NCI-H526 (cell line): ENCODE measurements around the gene L3HYPDH.
"Not testable (repeated sequence)": the region's sequence is repeated elsewhere in the genome, so short reads cannot be mapped to it uniquely, and the experiment has no call there.

Experiments
- DNase-seq, 2 experiments: peaks; one replicate each; lab custom pipeline; 2025; lab: John Stamatoyannopoulos, UW

L3HYPDH gene

DNA sequence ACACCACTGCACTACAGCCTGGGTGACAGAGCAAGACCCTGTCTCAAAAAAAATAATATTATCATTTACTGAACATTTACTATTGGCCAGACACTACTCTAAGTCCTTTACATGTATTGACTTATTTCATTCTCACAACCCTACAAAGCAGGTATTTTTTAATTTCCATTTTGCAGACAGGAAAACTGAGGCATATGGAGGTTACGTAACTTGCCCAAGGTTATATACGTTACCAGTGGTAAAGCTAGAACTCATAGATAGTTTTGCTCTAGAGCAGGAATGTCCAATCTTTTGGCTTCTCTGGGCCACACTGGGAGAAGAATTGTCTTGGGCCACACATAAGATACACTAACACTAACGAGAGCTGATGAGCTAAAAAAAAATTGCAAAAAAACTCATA, 5.7 kb downstream of the L3HYPDH start:
- DNase-seq, result no peak

DNA sequence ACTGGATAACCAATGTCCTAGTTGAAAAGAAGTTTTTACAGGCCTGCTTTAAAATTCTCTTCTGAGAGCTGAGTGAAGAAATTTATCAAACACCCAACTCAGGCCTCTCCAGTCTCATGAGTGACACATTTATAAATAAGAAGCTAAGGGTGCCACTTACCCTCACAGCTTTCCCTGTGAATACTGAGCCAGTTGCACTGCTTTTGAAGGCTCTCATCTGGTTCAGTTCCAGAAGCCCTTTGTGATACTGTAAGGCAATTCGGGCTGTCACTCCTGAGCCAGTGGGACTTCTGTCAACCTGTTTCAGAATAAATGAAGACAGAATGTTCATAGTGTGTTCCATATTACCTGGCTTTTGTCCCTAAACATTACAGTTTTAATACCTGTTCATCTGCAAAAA, 8.5 kb downstream of the L3HYPDH start:
- DNase-seq, result no peak

DNA sequence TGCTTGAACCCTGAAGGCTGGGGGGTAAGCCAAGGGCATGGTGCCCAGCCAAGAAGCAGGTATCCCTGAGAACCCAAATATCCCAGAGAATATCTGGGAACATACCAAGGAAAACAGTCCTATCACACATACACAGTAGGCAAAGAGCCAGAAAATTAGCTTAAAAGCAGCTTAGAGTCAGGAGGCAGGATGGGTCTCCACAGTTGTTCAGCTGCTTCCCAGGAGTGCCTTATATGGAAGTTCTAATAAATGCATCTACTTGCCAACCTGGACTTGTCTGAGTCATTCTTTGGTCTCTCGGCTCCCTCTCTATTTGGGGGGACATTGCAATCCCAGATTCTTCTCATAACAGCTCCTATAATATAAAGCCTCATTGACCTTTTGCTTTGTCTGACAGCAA, 10.0 kb downstream of the L3HYPDH start:
- no peak for DNase-seq

DNA sequence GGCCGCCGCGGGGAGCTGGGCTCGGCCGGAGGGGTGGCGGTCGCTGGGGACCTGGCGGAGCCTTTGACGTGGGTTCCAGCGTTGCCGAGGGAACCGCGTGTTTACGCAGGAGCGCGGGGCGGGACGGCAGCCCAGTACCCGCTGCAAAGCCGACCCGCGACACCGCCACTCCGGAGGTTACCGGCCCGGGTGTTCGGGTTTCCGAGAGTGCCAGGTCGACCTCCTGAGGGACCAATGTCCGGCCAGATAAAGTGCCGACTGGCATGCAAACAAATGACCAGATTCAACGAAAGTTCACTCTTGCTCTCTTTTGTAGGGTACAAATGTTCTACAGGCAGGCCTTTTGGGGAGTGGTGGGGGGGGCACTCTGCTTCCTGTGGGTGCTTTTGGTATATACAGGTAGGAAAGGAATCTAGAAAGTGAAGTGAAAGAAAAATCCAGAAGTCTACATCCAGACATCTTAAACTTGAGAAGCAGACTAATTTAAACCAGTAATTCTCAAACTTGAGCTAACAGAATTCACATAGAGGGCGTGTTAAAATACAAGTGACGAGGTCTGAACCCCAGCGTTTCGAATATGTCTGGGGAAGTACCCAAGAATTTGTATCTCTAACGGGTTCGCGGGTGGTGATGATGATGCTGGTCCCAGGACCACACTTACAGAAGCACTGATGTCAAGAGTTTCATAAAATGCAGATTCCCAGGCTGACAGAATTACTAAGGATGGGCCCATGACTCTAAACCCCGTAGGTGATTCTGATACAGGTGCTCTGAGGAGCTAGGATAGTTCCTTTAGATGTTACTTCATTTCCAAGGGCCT, 18.7 kb downstream of the L3HYPDH start, which contains the start of gene GPR135:
Gene GPR135, minus strand, starts transcription at position 65 of the 820 bp plus-strand sequence. CDS start 154 bp downstream, outside the sequence.
- DNase-seq, result peak in 1 of 2 experiments; percentile 82

DNA sequence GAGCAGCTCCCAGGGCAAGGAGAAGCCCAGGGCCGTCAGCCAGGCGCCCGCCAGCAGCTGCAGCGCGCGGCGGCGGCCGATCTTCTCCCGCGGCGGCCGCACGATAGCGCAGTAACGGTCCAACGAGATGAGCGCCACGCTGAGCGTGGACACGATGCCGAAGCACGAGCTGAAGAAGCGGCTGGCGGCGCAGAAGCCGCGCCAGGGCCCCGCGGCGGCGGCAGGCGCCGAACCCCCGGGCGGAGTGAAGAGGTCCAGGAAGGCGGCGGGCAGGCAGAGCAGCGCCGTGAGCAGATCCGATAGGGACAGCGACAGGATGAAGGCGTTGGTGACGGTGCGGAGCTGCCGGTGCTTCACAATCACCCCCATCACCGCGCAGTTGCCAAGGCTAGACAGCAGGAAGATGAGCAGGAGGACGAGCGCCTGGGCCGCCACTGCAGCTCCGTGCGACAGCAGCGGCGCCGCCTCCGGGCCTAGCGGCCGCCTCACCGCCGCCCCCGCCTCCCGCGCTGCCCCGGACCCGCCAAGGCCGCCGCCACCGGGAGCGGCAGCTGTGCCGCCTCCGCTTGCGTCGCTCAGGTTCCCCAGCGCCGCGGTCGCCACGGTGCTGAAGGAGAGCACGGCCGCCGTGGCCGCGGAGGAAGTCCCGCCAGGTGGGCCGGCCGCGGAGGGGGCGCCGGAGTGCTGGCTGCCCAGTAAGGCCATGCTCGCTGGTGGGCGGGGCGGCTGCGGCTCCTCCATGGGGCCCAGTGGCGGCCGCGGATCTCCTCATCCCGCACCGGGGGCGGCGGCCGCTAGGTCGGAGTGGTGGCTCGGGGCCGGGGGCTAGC, 19.5 kb downstream of the L3HYPDH start:
- peak; percentile 34 to 89 for DNase-seq

DNA sequence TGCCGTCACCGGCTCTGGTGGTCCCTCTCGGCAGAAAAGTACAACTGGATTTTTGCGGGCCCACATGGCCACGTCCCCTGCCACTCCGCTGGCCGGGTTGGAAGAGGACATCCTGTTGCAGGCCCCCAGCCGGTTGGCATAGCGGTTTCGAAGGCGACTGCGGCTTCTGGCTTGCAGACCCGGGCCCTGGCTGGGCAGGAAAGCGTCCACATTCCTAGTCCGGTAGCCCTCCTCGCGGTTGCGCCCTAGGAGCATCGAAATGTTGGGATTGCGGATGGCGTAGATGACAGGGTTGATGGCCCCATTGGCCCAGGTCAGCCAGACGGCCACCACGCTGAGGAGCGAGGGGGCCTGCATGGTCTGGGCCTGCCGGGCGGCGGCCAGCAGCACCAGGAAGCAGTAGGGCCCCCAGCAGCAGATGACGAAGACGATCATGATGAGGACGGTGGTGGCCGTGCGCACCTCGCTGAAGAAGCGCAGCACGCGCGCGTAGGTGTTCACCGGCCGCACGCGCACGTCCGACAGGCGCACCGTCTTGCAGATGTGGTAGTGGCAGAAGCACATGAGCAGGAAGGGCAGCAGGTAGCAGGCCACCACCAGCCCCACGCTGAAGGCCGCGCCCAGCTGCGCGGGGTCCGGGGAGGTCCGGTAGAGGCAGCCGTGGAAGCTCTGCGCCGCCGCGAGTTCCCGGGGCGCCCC, 20.3 kb downstream of the L3HYPDH start:
- DNase-seq, result peak; percentile 34 to 82

DNA sequence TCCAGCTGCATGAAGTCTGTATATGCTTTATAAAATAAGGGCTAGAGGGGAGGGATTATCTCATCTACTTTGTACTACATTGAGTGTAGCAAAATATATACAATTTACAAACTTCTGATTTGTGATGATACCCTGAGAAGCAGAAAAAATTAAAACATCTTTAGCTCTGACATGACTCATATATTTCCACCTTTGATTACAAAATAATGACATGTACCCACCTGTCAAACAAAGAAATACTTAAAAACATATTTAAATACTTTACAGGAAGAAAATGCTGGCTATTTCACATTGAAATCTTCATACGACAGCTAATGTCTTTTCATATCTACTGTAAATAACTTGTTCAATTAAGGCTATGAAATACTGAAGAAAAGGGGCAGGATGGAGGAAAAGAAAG, 22.3 kb downstream of the L3HYPDH start:
- DNase-seq, result no peak

DNA sequence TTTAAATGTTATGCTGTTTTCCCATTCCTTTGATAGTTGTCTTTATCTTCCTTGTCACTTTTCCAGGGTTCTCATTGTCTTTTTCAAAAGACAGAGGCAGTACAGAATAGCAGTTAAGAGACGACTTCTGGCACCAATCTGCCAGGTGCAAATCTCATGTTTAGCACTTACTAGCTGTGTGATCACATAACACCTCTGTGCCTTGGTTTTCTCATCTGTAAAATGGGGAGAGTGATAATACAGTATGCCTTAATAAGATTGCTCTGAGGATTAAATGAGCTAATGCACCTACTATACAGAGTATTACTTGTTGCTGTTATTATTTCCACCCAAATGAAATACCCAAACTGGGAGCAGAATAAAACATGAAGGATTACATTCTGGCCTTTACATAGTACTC, 23.8 kb downstream of the L3HYPDH start:
- no peak for DNase-seq

DNA sequence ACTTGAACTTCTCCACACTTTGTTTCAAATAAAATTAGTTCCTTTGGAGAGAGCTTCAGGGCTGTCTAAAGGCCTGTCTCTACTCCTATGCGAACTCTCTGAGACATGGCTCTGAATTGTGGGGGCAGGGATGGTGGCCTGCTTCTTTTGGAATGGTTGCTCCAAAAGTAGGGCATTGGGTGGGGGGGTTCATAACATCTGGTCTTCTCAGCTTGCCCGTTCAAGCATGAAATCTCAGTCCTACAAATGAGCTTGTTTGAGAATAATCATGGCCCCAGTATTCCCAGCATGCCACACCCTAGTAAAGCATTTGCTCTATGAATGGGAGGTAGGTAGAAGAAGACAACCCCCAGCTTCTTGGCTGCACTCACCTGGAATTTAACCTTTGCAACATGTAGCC, 25.7 kb downstream of the L3HYPDH start:
- DNase-seq, result no peak

DNA sequence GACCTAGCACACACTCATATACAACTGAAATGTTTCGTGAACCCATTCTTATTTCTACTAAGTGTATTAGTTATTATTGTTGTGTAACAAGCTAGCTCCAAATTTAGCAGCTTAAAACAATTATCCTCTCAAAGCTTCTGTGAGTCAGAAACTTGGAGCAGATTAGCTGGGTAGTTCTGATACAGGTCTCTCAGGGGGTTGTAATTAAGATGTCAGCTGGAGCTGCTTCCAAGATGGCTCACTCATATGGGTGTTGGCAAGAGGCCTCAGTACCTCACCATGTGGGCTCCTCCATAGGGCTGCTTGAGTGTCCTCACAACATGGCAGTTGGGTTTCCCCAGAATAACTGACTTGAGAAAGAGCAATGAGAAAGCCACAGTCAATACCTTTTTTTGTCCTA, 28.8 kb downstream of the L3HYPDH start:
- no peak for DNase-seq

DNA sequence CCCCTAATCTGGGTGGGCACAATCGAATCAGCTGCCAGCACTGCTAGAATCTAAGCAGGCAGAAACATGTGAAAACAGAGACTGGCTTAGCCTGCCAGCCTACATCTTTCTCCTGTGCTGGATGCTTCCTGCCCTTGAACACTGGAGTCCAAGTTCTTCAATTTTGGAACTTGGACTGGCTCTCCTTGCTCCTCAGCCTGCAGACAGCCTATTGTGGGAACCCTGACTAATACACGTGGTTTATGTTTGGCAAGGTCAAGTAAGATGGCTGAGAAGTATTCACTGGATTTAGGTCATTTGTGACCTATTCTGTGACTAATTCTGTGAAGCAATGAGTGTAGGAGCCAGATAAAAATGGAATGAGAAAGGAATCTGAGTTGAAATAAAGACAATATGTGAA, 30.1 kb downstream of the L3HYPDH start:
- DNase-seq, result no peak

DNA sequence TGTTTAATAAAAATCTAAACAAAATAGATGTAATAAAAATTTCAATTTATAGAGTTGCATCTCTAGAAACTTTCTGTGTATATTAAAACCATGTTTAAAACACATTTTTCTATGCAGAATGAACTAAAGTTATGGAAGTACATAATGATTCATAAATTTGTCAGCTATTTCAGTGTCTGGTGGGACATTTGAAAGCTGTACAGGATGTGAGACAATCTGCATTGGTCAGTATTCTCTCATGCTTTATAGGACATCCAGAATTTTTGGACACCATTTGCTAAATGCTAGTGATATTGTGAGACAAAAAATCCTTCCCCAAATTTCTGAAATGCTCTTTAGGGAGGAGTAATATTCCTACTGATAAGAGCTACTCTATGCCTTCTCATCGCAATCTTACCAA, 32.4 kb downstream of the L3HYPDH start:
- DNase-seq, result no peak

DNA sequence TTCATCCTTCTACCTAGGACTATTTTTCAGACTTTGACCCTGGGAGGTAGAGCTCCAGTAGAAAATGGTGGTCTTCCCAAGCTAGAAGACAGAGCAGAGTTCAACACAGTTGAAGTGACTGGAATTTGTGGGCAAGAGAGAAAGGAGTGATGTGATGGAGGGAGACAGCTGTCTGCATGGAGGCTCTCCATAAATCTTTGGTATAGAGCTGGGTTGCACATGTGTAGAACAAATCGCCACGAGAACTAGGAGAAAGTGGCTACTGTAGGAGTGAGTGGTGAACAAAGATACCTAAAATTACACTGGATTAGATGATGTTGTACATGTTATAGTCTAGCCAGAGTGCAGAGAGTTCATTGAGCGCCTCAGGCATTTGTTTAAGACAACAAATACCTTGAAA, 33.5 kb downstream of the L3HYPDH start:
- peak in 1 of 2 experiments; percentile 25 for DNase-seq

DNA sequence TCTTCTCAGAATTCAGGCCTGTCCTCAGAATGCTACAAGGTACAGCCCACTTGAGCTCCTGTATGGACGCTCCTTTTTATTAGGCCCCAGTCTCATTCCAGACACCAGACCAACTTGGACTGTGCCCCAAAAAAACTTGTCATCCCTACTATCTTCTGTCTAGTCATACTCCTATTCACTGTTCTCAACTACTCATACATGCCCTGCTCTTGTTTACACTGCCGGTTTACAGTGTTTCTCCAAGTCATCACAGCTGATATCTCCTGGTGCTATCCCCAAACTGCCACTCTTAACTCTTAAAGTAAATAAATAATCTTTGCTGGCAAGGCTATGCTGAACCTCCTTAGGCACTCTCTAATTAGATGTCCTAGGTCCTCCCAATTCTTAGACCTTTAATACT, 35.5 kb downstream of the L3HYPDH start:
- DNase-seq, result not testable (repeated sequence)

DNA sequence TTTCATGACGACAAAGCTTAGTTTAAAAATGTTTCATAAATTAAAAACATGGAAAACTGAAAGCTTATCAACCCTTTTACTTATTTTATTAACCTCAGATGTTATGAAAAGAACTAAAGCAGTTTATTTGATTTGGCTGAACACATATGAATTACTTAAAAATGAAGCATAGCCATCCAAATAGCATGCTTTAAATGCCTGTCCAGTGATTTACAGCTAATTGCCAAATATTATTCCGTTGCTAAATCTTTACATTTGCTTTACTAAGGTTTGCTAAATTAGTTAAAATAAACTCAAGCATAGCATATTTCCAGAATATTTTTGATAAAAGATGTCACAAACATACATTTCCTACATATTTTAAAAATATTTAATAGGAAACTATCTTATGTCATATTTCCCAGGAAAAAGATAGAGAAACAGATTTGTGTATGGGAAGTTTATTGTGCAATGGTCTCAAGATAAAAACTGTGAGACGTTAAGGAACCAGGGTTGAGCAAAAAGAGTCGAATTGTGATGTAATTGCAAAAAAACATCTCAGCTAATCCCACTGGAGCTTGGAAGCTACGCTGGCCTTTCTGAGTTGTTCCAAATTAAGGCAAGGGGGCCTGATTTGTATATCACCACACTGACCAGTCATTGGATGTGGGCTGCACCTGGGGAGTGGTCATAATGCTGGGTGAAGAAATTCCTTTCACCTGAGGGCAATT, 44.8 kb downstream of the L3HYPDH start:
- DNase-seq, result no peak

DNA sequence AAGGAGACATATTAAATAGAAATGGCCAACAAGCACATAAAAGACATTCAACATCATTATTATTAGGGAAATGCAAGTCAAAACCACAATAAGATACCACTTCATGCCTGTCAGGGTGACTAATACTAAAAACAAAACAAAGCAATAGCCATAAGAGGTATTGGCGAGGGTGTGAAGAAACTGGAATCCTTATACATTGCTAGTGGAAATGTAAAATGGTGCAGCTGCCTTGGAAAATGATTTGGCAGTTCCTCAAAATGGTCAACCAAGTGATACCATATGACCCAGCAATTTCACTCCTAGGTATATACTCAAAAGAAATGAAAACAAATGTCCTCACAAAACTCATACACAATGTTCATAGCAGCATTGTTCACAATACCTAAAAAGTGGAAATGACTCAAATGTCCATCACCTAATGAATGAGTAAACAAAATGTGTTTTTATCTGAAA, 46.0 kb downstream of the L3HYPDH start:
- no peak for DNase-seq

DNA sequence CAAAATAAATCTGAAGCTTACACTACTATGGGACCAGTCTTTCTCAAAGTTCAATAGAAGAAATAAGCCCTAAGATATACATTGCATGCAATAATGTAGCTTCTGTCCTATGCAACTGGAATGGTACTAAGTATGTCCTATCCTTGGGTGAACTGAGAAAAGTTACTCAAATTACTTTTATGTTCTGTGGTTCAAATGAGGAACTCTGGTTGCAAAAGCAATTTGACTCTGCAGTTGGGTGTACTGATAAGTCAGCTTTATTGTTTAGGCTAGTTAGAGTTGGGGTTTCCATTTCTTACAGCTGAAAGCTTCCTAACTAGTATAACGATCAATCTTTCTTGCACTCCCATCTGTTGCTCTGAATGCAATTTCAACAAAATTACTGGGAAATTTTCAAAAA, 48.2 kb downstream of the L3HYPDH start:
- DNase-seq, result no peak

DNA sequence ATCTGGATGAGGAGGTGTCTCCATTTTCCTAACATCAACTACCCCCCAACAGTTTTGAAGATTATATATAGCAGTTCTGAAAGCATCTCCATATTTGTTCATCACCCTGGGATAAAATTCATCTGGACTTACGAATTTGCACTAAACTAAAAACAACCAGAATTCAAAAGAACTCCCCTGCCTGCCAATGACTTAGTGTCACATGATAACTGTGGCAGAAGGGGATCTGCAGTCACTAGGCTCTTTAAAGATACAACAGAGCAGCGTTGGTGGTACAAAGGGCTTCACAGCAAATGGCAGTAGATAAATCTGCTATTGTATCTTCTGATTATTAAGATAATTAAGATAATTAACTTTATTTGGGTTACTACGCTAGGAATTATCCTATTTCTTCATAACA, 49.1 kb downstream of the L3HYPDH start:
- DNase-seq, result no peak

DNA sequence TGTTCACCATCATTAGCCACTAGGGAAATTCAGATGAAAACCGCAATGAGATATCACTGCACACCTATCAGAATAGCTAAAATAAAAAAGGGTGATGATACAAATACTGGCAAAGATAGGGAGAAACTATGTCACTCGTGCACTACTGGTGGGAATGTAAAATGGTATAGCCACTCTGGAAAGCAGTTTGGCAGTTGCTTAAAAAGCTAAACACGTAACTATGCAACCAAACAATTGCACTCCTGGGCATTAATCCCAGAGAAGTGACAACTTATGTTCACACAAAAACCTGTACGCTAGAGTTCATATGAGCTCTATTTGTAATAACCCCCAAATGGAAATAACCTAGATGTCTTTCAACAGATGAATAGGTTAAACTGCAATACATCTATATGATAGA, 54.4 kb downstream of the L3HYPDH start:
- no peak for DNase-seq

DNA sequence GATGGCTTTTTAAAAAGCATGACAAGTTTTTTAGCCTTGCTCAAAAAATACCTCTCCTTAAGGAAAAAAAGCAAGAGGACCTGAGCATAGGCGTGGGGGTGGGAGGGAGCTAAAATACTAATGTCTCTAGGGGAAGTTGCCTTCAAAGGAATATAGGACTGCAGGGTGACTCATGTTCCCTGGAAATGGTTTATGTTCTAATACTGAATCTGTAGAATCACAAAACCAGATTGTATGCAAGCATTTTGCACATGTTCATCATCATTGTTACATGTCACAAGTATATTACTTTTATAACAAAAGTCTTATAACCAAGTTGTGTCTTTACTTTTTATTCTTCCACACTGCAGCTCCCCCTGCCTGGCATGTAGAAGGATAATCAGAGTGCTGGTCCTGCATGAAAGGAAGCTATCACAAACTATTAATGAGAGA, 55.6 kb downstream of the L3HYPDH start:
- DNase-seq, result no peak

DNA sequence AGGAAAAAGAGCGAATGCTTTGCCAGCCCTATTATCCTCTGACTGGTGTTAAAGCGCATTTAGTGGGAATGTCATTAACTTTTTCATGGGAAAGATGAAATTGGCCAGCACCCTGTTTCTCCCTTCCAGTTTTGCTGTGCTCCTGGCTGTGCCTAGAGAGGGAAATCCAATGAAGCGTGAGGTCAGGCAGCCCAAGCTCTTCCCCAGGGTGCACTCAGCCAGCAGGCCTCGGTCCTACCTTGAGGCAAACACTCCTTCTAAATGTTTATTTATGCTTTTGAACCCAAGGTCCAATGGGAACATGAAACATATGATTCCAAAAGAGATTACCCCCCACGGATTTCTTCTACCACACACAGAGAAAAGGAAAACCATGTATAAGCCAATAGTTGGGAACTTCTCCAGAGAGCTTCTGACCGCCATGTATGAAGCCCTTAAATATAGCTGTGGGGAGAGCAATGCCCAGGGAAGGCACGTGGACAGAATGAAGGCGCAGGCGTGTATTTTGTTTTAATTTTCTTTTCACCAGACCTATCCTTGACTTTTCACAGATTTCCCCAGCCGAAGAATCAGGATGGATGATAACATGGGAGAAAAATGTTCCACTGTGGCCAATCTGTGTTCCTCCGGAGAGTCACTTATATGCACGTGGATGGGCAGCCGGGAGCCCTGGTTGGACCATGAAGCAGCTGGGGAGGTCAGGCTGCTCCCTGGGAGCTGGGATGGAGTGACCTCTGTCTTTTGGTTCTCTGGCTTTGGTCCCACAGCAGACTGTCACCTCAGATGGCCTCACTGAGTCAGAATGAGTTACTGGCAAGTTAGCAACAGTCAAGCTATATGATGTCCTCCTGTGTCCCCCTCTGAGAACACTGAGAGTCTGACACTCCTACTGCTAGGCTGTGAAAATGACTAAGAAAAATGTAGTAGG, 56.3 kb downstream of the L3HYPDH start:
- DNase-seq, result no peak
